Activated T-cell treated with anti-CD3 and anti-CD28 coated beads, Interleukin-2, amount 50 U/mL, for 4 hours (primary cell): ENCODE measurements around the gene NRBF2. TPM values are rescaled to one million over a fixed set of nuclear protein-coding genes. Genes with fewer than 3 reads are reported as not detected.
"Not testable (repeated sequence)": the region's sequence is repeated elsewhere in the genome, so short reads cannot be mapped to it uniquely, and the experiment has no call there.

Source experiments
- ATAC-seq, 2 donors: fragments of 200-7000 bp; cut with Tn5 transposase; one replicate each; pipeline ENCODE4 v1.10.0; 2021
- DNase-seq: peaks from one replicate; pipeline ENCODE4 v3.0.0-alpha.2; 2020
- H3K27me3 Mint-ChIP-seq: one replicate; pipeline ENCODE4 v1.8.0; 2021; ENCODE audit warnings: low read depth, mixed read lengths
- H3K36me3 Mint-ChIP-seq: one replicate; pipeline ENCODE4 v1.8.0; 2022; ENCODE audit warnings: mixed read lengths; ENCODE audit not compliant: insufficient read depth
- H3K4me1 Mint-ChIP-seq: one replicate; pipeline ENCODE4 v1.8.0; 2021; ENCODE audit warnings: low read depth, mixed read lengths
- H3K4me3 Mint-ChIP-seq: one replicate; pipeline ENCODE4 v1.8.0; 2021; ENCODE audit warnings: mild to moderate bottlenecking, moderate library complexity, mixed read lengths
- H3K9me3 Mint-ChIP-seq: one replicate; pipeline ENCODE4 v1.8.0; 2021; ENCODE audit warnings: mixed read lengths
- total RNA-seq, 3 donors: library from RNA; stranded (reverse); gene quantifications; one replicate each; pipeline ENCODE4 v1.2.1, GENCODE V29; 2021

The NRBF2 gene
- 10 to 100 TPM; 21.3 to 23.6 (median 21.6) TPM for total RNA-seq

DNA sequence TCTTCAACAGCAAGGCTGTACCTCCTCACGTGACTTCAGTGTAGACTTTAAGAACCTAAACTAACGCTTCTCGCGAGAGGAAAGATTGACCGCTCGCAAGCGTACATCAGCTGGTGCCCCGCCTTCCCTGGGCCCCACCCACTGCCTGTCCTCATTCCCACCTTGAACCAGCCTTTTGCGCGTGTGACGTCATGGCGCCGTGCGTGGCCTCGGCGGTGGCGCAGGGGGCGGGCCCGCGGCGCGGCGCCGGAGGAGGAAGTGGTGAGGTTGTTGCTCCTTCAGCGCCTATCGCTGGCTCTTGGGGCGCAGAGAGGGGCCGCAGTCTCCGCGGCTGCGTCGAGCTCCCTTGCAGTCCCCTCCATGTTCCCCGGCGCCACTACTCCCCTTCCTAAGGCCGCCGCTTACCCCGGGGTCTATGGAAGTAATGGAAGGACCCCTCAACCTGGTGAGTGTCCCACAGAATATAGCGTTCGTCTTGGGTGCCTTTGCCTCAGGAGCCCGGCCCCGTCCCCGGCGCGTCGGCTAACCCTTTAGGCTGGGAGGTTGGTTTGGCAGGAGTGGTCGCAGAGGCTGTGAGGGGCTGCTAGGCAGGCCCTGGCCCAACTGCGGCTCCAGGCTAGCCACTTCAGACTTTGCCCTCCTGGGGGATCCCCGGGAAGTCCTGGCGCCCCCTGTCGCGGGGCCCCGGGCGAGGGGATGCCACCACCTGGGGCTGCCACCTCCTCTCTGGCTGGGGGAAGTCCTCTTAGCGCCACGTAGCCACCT lies at the start of gene NRBF2:
Gene NRBF2 (plus strand): TSS at position 273 of the 765 bp plus-strand sequence. CDS start 143 bp downstream, at position 416.
- peaks cover 10% of the 10 kb centered on the region for H3K9me3 Mint-ChIP-seq
- peaks cover 3% of the 10 kb centered on the region for H3K27me3 Mint-ChIP-seq

GRCh38 chr10:63083406-63083805 lies 49.7 kb upstream of the NRBF2 start:
- not testable (repeated sequence) for H3K4me1 Mint-ChIP-seq, DNase-seq, H3K4me3 Mint-ChIP-seq, H3K27me3 Mint-ChIP-seq, ATAC-seq, H3K9me3 Mint-ChIP-seq, H3K36me3 Mint-ChIP-seq

More for the DNA sequence above, at the start of gene NRBF2:
- ATAC-seq (peak; percentile 95 to 96), DNase-seq (peak; percentile 96)
- Mint-ChIP-seq H3K36me3 (peaks cover 2% of the 10 kb centered on the region), H3K4me3 (peak within 1 kb of the TSS; percentile 90), H3K4me1 (peaks cover 41% of the 10 kb centered on the region)

DNA sequence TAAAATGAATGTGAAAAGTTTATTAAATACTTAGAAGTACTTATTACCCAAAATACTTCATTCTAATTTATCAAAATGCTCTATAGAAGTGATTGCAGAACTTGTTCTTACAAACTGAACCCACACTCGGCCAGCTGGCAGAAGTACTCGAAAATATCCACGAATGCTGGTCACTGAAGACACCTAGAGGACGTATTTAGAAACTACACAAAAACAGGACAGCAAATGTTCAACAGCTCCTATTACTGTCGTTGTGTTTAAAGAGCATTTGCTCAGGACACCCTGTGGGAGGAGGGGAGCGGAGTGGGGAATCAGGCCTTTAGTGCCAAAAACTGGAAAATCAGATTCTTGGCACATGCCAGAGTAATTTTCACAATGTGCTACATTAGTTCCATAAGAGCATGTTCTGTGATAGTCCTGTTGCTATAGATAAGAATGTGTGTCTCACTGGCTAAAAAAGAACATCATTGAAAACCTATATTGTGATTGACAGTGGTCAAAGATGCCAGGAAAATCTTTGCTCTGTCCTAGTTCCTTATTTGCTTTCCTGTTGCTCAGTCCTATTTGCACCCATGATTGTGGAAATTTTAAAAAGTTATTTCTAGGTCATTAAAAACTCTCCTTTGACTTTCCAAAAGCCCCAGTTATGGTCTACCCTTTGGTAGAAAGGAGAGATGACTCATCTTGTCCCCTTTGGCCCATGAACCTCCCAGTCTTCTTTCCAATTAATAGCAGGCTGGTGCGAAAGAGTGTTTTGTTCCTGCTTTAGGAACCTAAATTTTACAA lies 49.0 kb upstream of the NRBF2 start:
- no peaks in the 10 kb centered on the region for H3K9me3 Mint-ChIP-seq
- ATAC-seq (peak; percentile 54 to 82), DNase-seq (peak; percentile 29)
- no peaks in the 10 kb centered on the region for H3K36me3 Mint-ChIP-seq
- H3K4me3 Mint-ChIP-seq: no peak overlapping the region
- H3K4me1 Mint-ChIP-seq: no peaks in the 10 kb centered on the region
- H3K27me3 Mint-ChIP-seq: peaks cover 6% of the 10 kb centered on the region

- DNase-seq: no peak
- Mint-ChIP-seq H3K36me3 (no peaks in the 10 kb centered on the region), H3K27me3 (peaks cover 6% of the 10 kb centered on the region), H3K4me1 (no peaks in the 10 kb centered on the region), H3K4me3 (no peak overlapping the region), H3K9me3 (no peaks in the 10 kb centered on the region)
- ATAC-seq: no peak
Measured at GRCh38 chr10:63084690-63085382, 48.3 kb upstream of the NRBF2 start.

GRCh38 chr10:63093227-63093626 lies 39.9 kb upstream of the NRBF2 start:
- Mint-ChIP-seq H3K4me3 (no peak overlapping the region), H3K36me3 (no peaks in the 10 kb centered on the region), H3K4me1 (no peaks in the 10 kb centered on the region), H3K27me3 (peaks cover 7% of the 10 kb centered on the region), H3K9me3 (no peaks in the 10 kb centered on the region)
- no peak for ATAC-seq
- DNase-seq: no peak

- ATAC-seq: no peak
- H3K4me3 Mint-ChIP-seq: no peak overlapping the region
Measured at GRCh38 chr10:63094405-63094804, 38.7 kb upstream of the NRBF2 start.

DNA sequence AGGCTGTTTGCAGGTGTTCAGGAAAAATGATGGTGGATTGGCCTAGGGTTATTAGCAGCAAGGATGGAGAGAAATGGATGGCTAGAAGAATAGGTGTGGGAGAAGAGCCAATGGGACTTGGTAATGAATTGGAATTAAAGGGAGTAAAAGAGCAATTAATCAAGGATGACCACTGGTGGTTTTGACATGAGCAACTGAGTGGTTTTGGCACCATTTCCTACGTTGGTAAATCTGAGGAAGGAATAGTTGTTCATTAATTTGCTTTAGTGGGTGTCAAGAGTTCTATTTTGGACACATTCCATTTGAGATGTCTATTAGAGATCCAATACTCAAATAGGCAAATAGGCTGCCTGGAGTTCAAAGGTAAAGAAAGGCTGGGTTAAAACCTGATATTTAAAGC lies 38.2 kb upstream of the NRBF2 start:
- Mint-ChIP-seq H3K4me3 (no peak overlapping the region), H3K4me1 (no peaks in the 10 kb centered on the region), H3K9me3 (no peaks in the 10 kb centered on the region), H3K36me3 (no peaks in the 10 kb centered on the region), H3K27me3 (peaks cover 7% of the 10 kb centered on the region)
- ATAC-seq: no peak
- DNase-seq: no peak

More at GRCh38 chr10:63094405-63094804, 38.7 kb upstream of the NRBF2 start:
- no peak for DNase-seq
- H3K27me3 Mint-ChIP-seq: peaks cover 7% of the 10 kb centered on the region
- no peaks in the 10 kb centered on the region for H3K36me3 Mint-ChIP-seq
- H3K4me1 Mint-ChIP-seq: no peaks in the 10 kb centered on the region
- no peaks in the 10 kb centered on the region for H3K9me3 Mint-ChIP-seq

GRCh38 chr10:63099734-63100133 lies 33.4 kb upstream of the NRBF2 start:
- Mint-ChIP-seq H3K36me3 (no peaks in the 10 kb centered on the region), H3K4me1 (peaks cover 2% of the 10 kb centered on the region), H3K27me3 (peaks cover 18% of the 10 kb centered on the region), H3K9me3 (no peaks in the 10 kb centered on the region), H3K4me3 (no peak overlapping the region)
- ATAC-seq (no peak), DNase-seq (no peak)

DNA sequence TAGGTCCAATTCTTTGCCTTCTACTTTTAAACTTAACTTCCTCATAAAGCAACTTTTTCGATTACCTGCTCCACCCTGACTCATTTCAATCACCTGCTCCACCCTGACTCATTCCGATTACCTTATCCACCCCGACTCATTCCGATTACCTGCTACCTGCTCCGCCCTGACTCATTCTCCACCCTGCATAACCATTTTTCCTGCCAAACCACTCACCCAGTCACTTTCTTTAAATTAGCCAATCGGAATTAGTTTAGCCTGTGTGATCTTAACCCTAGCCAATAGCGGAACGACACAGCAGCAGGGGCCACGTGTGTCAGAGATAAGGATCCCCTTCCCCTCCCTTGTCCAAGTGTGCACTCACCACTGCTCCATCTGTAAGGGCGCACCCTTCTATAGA lies 32.0 kb upstream of the NRBF2 start:
- not testable (repeated sequence) for H3K36me3 Mint-ChIP-seq, DNase-seq, H3K4me3 Mint-ChIP-seq, H3K9me3 Mint-ChIP-seq, ATAC-seq, H3K4me1 Mint-ChIP-seq
- H3K27me3 Mint-ChIP-seq: peaks cover 18% of the 10 kb centered on the region

- not testable (repeated sequence) for ATAC-seq, H3K9me3 Mint-ChIP-seq, DNase-seq, H3K4me3 Mint-ChIP-seq, H3K4me1 Mint-ChIP-seq, H3K36me3 Mint-ChIP-seq
- peaks cover 26% of the 10 kb centered on the region for H3K27me3 Mint-ChIP-seq
Measured at GRCh38 chr10:63102279-63102883, 30.7 kb upstream of the NRBF2 start.

- H3K4me1 Mint-ChIP-seq, ATAC-seq, H3K4me3 Mint-ChIP-seq, H3K36me3 Mint-ChIP-seq, H3K9me3 Mint-ChIP-seq, DNase-seq: not testable (repeated sequence)
- H3K27me3 Mint-ChIP-seq: peaks cover 24% of the 10 kb centered on the region
Measured at GRCh38 chr10:63103178-63103577, 29.9 kb upstream of the NRBF2 start.

GRCh38 chr10:63103971-63104409 lies 29.1 kb upstream of the NRBF2 start:
- Mint-ChIP-seq H3K27me3 (peaks cover 29% of the 10 kb centered on the region), H3K9me3 (no peaks in the 10 kb centered on the region), H3K4me1 (peaks cover 2% of the 10 kb centered on the region), H3K4me3 (no peak overlapping the region), H3K36me3 (no peaks in the 10 kb centered on the region)
- DNase-seq (peak; percentile 8), ATAC-seq (peak; percentile 76 to 87)

DNA sequence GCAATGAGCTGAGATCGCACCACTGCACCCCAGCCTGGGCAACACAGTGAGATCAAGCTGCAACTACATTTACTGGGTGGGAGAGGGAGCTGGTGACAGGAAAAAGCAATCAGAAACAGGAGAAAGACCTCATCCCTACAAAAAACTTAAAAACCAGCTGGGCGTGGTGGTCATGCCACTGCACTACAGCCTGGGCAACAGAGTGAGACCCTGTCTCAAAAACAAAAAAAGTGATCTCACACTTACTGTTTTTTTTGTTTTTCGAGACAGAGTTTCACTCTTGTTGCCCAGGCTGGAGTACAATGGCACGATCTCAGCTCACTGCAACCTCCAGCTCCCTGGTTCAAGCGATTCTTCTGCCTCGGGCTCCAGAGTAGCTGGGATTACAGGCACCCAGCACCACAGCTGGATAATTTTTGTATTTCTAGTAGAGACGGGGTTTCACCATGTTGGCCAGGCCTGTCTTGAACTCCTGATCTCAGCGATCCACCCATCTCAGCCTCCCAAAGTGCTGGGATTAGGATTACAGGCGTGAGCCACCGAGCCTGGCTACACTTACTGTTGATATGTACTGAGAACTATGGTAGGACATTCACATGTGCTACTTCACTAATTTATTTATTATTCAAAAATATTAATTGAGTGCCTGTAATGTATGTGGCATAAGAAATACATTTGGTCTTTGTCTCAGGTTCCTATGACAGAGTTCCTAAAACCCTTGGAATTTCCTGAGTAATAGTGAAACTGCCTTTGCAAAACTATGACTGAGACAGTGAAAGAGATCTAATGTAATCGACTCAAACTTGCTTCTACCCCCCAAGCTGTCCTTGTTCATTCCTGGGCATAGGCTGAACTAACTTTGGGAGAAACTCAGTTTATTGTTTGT lies 27.7 kb upstream of the NRBF2 start:
- Mint-ChIP-seq H3K4me1 (peaks cover 2% of the 10 kb centered on the region), H3K36me3 (no peaks in the 10 kb centered on the region), H3K4me3 (no peak overlapping the region), H3K27me3 (peaks cover 28% of the 10 kb centered on the region), H3K9me3 (no peaks in the 10 kb centered on the region)
- no peak for DNase-seq
- no peak for ATAC-seq
